SK-N-SH (cell line): ENCODE results near the gene STAB1. TPM values are rescaled to one million over a fixed set of nuclear protein-coding genes. Genes with fewer than 3 reads are reported as not detected.

Experiments used
- CTCF ChIA-PET: fragments of 300-600, 350-600 bp; formaldehyde crosslinking; extraction: SDS; loops from one replicate; lab custom pipeline; 2021; lab: Yijun Ruan, JAX
- POLR2A ChIA-PET: fragments of 350-600 bp; sonication (Branson Sonifier 250); formaldehyde crosslinking; extraction: SDS; loops from one replicate; lab custom pipeline; 2020; ENCODE audit warnings: antibody characterized with exemption, inconsistent platforms; lab: Yijun Ruan, JAX
- DNase-seq: peaks from one replicate; pipeline ENCODE4 v3.0.0; 2012
- H2AFZ ChIP-seq: fragments of 200-600 bp; sonication (generic); 2 replicates; pipeline ENCODE4 v1.8.1; 2016; ENCODE audit warnings: antibody characterized with exemption, mild to moderate bottlenecking, low read depth
- H3F3A ChIP-seq: fragments of 200-600 bp; sonication (generic); replicated peaks from 2 replicates; pipeline ENCODE3; 2016; ENCODE audit warnings: antibody characterized with exemption, mild to moderate bottlenecking; ENCODE audit not compliant: insufficient read depth
- H3K27ac ChIP-seq, 2 experiments: fragments of 200-500 bp in 1 of 2; fragments of 200-600 bp in 1 of 2; sonication (Bioruptor generic) in 1 of 2; sonication (generic), shearing (Covaris generic) in 1 of 2; 2 replicates each; pipeline versions ENCODE4 v1.5.1 to v1.6.1; 2014 to 2016; ENCODE audit warnings: low read depth in 2 of 2, inconsistent platforms in 1 of 2, low read length in 1 of 2, mild to moderate bottlenecking in 1 of 2, mixed read lengths in 1 of 2
- H3K27me3 ChIP-seq: fragments of 200-600 bp; sonication (generic), shearing (Covaris generic); 2 replicates; pipeline ENCODE4 v1.6.1; 2016; ENCODE audit warnings: mixed run types; ENCODE audit not compliant: insufficient read depth
- H3K36me3 ChIP-seq, 2 experiments: fragments of 200-500 bp in 1 of 2; fragments of 200-600 bp in 1 of 2; sonication (Bioruptor generic) in 1 of 2; sonication (generic) in 1 of 2; replicated peaks in 1 of 2; 2 replicates each; pipeline versions ENCODE3 to v1.5.1; 2014 to 2016; ENCODE audit warnings: low read length in 1 of 2, mild to moderate bottlenecking in 1 of 2; ENCODE audit not compliant: insufficient read depth in 2 of 2, control insufficient read depth in 1 of 2
- H3K4me1 ChIP-seq, 2 experiments: fragments of 200-500 bp in 1 of 2; fragments of 200-600 bp in 1 of 2; sonication (Bioruptor generic) in 1 of 2; sonication (generic), shearing (Covaris generic) in 1 of 2; 2 replicates each; pipeline versions ENCODE4 v1.5.1 to v1.6.1; 2014 to 2016; ENCODE audit warnings: low read depth in 1 of 2, low read length in 1 of 2, mixed run types in 1 of 2; ENCODE audit not compliant: insufficient read depth in 2 of 2, control insufficient read depth in 1 of 2
- H3K4me2 ChIP-seq: fragments of 200-600 bp; sonication (generic), shearing (Covaris generic); 2 replicates; pipeline ENCODE4 v1.6.1; 2017; ENCODE audit warnings: mixed run types
- H3K4me3 ChIP-seq, 2 experiments: fragments of 200-500 bp in 1 of 2; fragments of 200-600 bp in 1 of 2; sonication (Bioruptor generic) in 1 of 2; sonication (generic), shearing (Covaris generic) in 1 of 2; 2 replicates each; pipeline versions ENCODE4 v1.5.1 to v1.8.1; 2014 to 2016; ENCODE audit warnings: low read depth in 2 of 2, inconsistent platforms in 1 of 2, low read length in 1 of 2, mild to moderate bottlenecking in 1 of 2, mixed read lengths in 1 of 2, moderate library complexity in 1 of 2
- H3K79me2 ChIP-seq: fragments of 200-600 bp; sonication (generic); 2 replicates; pipeline ENCODE4 v1.8.1; 2017; ENCODE audit warnings: mild to moderate bottlenecking; ENCODE audit not compliant: insufficient read depth
- H3K9ac ChIP-seq: fragments of 200-600 bp; sonication (generic); 2 replicates; pipeline ENCODE4 v1.6.1; 2017; ENCODE audit warnings: mixed run types
- H3K9me2 ChIP-seq: fragments of 200-600 bp; sonication (generic); 2 replicates; pipeline ENCODE4 v1.6.1; 2017; ENCODE audit warnings: mixed run types
- H3K9me3 ChIP-seq: fragments of 200-600 bp; sonication (generic); 2 replicates; pipeline ENCODE4 v1.6.1; 2017; ENCODE audit warnings: mixed run types, mild to moderate bottlenecking, moderate library complexity
- H4K20me1 ChIP-seq: fragments of 200-600 bp; sonication (generic); 2 replicates; pipeline ENCODE4 v1.6.1; 2017; ENCODE audit warnings: mild to moderate bottlenecking, mixed run types; ENCODE audit not compliant: insufficient read depth
- ELF1 ChIP-seq: IDR thresholded peaks from 2 replicates; pipeline ENCODE4 v1.4.0; 2012
- IRF3 ChIP-seq: fragments of 150-350 bp; IDR thresholded peaks from 2 replicates; pipeline ENCODE4 v1.6.1; 2016; ENCODE audit warnings: mild to moderate bottlenecking, low read depth, low read length
- JUND ChIP-seq: IDR thresholded peaks from 2 replicates; pipeline ENCODE4 v1.4.0; 2012
- MXI1 ChIP-seq: IDR thresholded peaks from 2 replicates; pipeline ENCODE4 v1.6.1; 2012; ENCODE audit warnings: mild to moderate bottlenecking, low read depth, low read length, improper control_type of control experiment
- POLR2AphosphoS5 ChIP-seq: IDR thresholded peaks from 2 replicates; pipeline ENCODE4 v1.6.1; 2012; ENCODE audit warnings: low read depth, low read length
- RCOR1 ChIP-seq: fragments of 150-350 bp; IDR thresholded peaks from 2 replicates; pipeline ENCODE4 v1.6.1; 2017; ENCODE audit warnings: antibody characterized with exemption, low read length
- REST ChIP-seq: IDR thresholded peaks from 2 replicates; pipeline ENCODE4 v1.6.1; 2012; ENCODE audit warnings: mild to moderate bottlenecking, low read depth, low read length, moderate library complexity
- SMC3 ChIP-seq: IDR thresholded peaks from 2 replicates; pipeline ENCODE4 v1.6.1; 2012; ENCODE audit warnings: low read depth, low read length, improper control_type of control experiment
- TAF1 ChIP-seq: IDR thresholded peaks from 2 replicates; pipeline ENCODE4 v1.6.1; 2012; ENCODE audit warnings: low read depth, mild to moderate bottlenecking, low read length, moderate library complexity, borderline replicate concordance
- TEAD4 ChIP-seq: IDR thresholded peaks from 2 replicates; pipeline ENCODE4 v1.4.0; 2012; ENCODE audit warnings: mild to moderate bottlenecking, borderline replicate concordance; ENCODE audit not compliant: insufficient read depth
- YY1 ChIP-seq: IDR thresholded peaks from 2 replicates; pipeline ENCODE4 v1.4.0; 2012; ENCODE audit warnings: low read depth, mild to moderate bottlenecking
- ZBTB33 ChIP-seq: IDR thresholded peaks from 2 replicates; pipeline ENCODE4 v1.4.0; 2012; ENCODE audit warnings: low read depth, borderline replicate concordance
- WGBS: methylation state at CpG from one replicate; pipeline ENCODE4 v1.1.6; 2017; ENCODE audit warnings: low lambda C conversion rate; 5-methylcytosine and 5-hydroxymethylcytosine counted together
- polyA plus RNA-seq, 3 experiments: library from polyadenylated mRNA; depleted of rRNA; stranded (reverse); fragments of >200 nt; gene quantifications; 2 replicates each; pipeline ENCODE4 v1.2.3, GENCODE V29; 2012
- TF ChIP-seq, protein P1 (sequence below): IDR thresholded peaks from 2 replicates; pipeline ENCODE4; 2012

Gene STAB1
- polyA plus RNA-seq, 1 of the 3 experiments (the other 2 are of a cell fraction), result 0.05 TPM

DNA sequence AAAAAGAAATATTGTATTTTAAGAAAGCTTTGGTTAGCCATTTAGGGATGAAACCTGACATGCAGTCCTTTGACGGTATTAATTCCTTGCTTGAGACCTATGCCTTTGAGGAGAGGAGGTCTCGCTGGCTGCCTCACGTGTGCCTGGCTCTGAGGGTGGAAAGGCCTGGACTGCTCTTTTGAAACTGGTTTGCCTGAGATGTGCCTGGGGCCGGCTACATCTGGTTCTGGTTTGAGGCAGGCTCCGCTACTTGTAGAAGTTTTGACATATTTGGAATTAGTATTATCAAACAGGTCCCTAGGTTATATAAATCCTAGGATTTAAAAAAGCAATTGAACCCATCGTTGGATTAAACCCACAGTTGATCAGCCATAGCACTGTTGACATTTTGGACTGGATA is 33.3 kb upstream of the STAB1 start:
- peaks cover 37 to 61% of the 10 kb centered on the region in 2 experiments for H3K36me3 ChIP-seq

More for the DNA sequence above, 33.3 kb upstream of the STAB1 start:
- Histone ChIP-seq H3K9me2 (no peaks in the 10 kb centered on the region), H3K27me3 (no peaks in the 10 kb centered on the region), H3K79me2 (peaks cover 96% of the 10 kb centered on the region), H3K9ac (no peak overlapping the region), H4K20me1 (peaks cover 42% of the 10 kb centered on the region), H3F3A (peaks cover 22% of the 10 kb centered on the region), H3K9me3 (no peaks in the 10 kb centered on the region), H3K4me3 (no peak overlapping the region), H3K4me1 (peaks cover 9 to 10% of the 10 kb centered on the region in 2 experiments), H3K4me2 (no peak overlapping the region), H2AFZ (no peak overlapping the region), H3K27ac (no peak overlapping the region)
- no peak for TF ChIP-seq MXI1
- TF ChIP-seq TEAD4, result no peak
- no peak for TF ChIP-seq ZBTB33
- no peak for TF ChIP-seq RCOR1
- TF ChIP-seq, protein P1, sequence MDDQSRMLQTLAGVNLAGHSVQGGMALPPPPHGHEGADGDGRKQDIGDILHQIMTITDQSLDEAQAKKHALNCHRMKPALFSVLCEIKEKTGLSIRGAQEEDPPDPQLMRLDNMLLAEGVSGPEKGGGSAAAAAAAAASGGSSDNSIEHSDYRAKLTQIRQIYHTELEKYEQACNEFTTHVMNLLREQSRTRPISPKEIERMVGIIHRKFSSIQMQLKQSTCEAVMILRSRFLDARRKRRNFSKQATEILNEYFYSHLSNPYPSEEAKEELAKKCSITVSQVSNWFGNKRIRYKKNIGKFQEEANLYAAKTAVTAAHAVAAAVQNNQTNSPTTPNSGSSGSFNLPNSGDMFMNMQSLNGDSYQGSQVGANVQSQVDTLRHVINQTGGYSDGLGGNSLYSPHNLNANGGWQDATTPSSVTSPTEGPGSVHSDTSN, result no peak
- no peak for TF ChIP-seq ELF1
- no peak for TF ChIP-seq SMC3
- TF ChIP-seq JUND, result no peak
- TF ChIP-seq POLR2AphosphoS5, result no peak
- no peak for TF ChIP-seq REST
- TF ChIP-seq IRF3, result no peak
- no peak for TF ChIP-seq TAF1
- no peak for TF ChIP-seq YY1
- 96% methylated on average over 6 of the region's 6 CpGs for WGBS
- CTCF ChIA-PET, result interaction anchor here (0.7 to 6.1 kb wide), 5 partner anchors 8 to 34 kb away, joined by 3 to 53 read pairs (median 5); no protein-coding TSS in a partner anchor
- no peak for DNase-seq
- POLR2A ChIA-PET, result no interaction called here
